Purkinje cell (primary cell): ENCODE measurements around the gene RGPD3. TPM values are rescaled to one million over a fixed set of nuclear protein-coding genes. Genes with fewer than 3 reads are reported as not detected.

Source experiments
- polyA plus RNA-seq: library from polyadenylated mRNA; unstranded; fragments of >200 nt; fragmentation: Nextera tagmentation; gene quantifications from 2 replicates; pipeline ENCODE4 v1.2.1, GENCODE V29; 2014

Gene RGPD3
- 0.49 TPM in 1 of 2 replicates, not detected in the other for polyA plus RNA-seq

DNA sequence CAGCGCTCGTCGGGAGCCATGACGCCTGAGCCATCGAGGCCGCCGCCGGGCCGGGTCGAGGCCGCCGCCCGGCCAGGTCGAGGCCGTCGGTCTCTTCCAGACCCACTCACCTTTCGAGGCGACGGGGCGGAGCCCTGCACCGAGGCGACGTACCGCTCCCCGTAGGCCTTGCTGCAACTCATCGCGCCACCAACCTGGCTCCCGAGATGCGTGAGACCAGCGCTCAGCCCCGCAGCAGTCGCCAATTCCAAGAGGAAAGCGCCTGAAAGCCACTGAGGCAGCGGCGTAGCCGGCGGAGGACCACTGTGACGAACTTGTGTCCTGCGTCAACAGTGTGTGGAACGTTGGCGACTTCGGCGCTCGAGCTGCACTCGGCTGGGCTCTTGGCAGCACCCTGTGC lies at the start of gene RGPD3:
TSS of gene RGPD3 (minus strand) at position 307 of the 400 bp plus-strand sequence. CDS start at position 182, 125 bp downstream.

DNA sequence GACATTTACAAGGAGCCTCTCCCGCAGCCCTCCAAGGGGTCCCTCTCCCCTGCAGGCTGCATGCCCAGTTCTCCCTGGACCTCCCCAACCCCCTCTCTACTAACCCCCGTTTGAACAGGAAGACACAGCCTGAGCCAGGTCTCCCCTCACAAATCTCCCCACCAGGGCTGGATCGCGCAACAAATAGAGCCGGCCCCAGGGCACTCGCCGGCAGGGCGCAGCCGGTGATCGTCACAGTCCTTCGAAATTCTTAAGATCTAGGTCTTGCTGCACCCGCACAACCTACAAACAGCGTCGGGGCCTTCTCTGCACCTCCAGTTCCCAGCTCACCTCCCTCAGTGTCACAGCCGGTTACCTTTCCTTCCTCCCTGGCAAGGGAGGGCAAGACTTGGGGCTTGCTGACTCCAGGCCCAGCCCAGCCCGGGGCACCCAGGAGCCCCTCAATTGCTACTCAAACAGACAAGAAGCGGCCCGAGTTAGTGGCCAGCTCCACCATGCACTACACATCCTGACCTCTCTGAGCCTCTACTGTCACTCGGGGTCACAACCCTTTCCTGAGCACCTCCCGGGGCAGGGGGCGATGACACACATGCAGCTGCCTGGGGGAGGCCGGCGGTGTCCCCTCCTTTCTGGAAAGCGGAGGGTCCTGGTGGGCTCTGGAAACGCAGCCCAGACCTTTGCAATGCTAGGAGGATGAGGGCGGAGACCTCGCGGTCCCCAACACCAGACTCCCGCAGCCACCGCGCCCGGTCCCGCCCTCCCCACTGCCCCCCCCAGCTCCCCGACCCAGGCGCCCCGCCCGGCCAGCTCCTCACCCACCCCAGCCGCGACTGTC lies 18.6 kb upstream of the RGPD3 start, which contains the start of gene CD8B2:
TSS of gene CD8B2 (plus strand) at position 814 of the 835 bp plus-strand sequence. CDS start 63 bp downstream, outside the sequence.

Other genes with a start within 250 kb of the RGPD3 start
- gene CD8B2, start 19.0 kb upstream of the RGPD3 start, polyA plus RNA-seq = not detected in 2 replicates